Prostate gland (tissue), 2 donors: ENCODE results near the gene ASH1L. TPM values are rescaled to one million over a fixed set of nuclear protein-coding genes. Genes with fewer than 3 reads are reported as not detected.
"Not testable (repeated sequence)": the region's sequence is repeated elsewhere in the genome, so short reads cannot be mapped to it uniquely, and the experiment has no call there.

Experiments used
- DNase-seq: peaks from one replicate; pipeline ENCODE4 v3.0.0-alpha.2; 2019; ENCODE audit warnings: low spot score
- H3K27ac ChIP-seq, 2 donors: fragments of 200-600 bp; sonication (generic); 2 replicates each; pipeline ENCODE4 v1.5.1; 2017 to 2019
- H3K27me3 ChIP-seq: fragments of 200-600 bp; sonication (generic); replicated peaks from 2 replicates; pipeline ENCODE4 v1.5.1; 2019; ENCODE audit not compliant: insufficient read depth
- H3K36me3 ChIP-seq, 2 donors: fragments of 200-600 bp; sonication (generic); 1 replicate in 1 of 2; 2 replicates in 1 of 2; pipeline versions ENCODE4 v1.5.1 to v1.8.1; 2017 to 2019
- H3K4me1 ChIP-seq: fragments of 200-600 bp; sonication (generic); replicated peaks from 2 replicates; pipeline ENCODE4 v1.5.1; 2019
- H3K4me3 ChIP-seq, 2 donors: fragments of 200-600 bp; sonication (generic); 2 replicates each; pipeline ENCODE4 v1.5.1; 2017 to 2019
- H3K9me3 ChIP-seq: fragments of 200-600 bp; sonication (generic); 2 replicates; pipeline ENCODE4 v1.5.1; 2017
- POLR2A ChIP-seq: fragments of 450-650 bp; IDR thresholded peaks from one replicate; pipeline ENCODE4 v1.6.1; 2016; ENCODE audit warnings: antibody characterized with exemption, mild to moderate bottlenecking
- POLR2AphosphoS5 ChIP-seq: sonication (generic); formaldehyde crosslinking; IDR thresholded peaks from one replicate; pipeline ENCODE4 v1.6.1; 2017; ENCODE audit warnings: antibody characterized with exemption
- WGBS: methylation state at CpG from one replicate; pipeline ENCODE4 v1.1.5; 2018; 5-methylcytosine and 5-hydroxymethylcytosine counted together
- intact Hi-C: fragments of 100-400 bp; cut with DNase I; formaldehyde crosslinking; loops from one replicate; pipeline ENCODE4 v1.14.2; 2022
- total RNA-seq, 2 donors: library from RNA; depleted of rRNA; stranded (reverse); fragments of >200 nt; gene quantifications; one replicate each; pipeline ENCODE4 v1.1.0, GENCODE V29; 2016
- TF ChIP-seq, protein P1 (sequence below), 4 experiments: fragments of 200-600 bp in 2 of 4; fragments of 450-650 bp in 2 of 4; sonication (generic) in 2 of 4; IDR thresholded peaks; 1 replicate in 3 of 4; 2 replicates in 1 of 4; pipeline ENCODE4 v1.5.1; 2016 to 2019; ENCODE audit warnings: antibody characterized with exemption in 4 of 4, mild to moderate bottlenecking in 2 of 4, moderate library complexity in 2 of 4

The ASH1L gene
- total RNA-seq, 2 donors from 2014 or later: 53.1 to 66.2 TPM

DNA sequence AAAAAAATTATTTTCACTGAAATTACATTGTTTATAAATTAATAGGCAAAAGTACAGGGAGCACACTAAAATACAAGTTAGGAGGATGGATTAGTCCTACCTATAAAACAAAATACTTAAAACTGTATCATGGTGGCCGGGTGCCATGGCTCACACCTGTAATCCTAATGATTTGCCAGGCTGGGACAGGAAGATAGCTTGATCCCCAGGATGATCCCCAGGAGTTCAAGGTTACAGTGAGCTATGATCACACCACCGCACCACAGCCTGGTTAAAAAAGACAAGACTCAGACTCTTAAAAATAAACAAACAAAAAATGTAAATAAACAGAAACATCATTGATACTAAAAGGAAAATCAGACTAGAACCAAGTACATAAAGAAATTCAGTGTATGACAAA is 53.5 kb downstream of the ASH1L start:
- intact Hi-C loops: loop anchor here (10.0 kb wide), 1 partner anchor 234 kb away; the partner anchor contains the start of genes CLK2 and HCN3
- WGBS: 58% methylated on average over 2 of the region's 2 CpGs

DNA sequence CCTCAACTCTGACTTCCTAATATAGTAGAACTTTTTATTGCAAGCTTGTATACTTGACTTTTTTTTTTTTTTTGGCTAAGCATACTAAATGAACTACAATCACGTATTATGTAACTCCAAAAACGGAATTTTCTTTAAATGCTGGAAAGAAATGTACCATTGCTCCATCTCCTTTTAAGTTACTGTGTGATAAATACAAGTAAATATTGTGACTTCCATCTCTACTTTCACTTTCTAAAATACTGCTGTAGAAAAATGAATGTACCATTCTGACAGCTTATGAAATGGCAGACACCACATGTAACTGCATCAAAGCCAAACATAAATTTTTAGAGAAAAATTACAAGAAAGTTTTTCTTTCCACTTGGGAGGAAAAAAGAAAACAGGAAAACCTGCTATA is 54.7 kb downstream of the ASH1L start:
- no peak for TF ChIP-seq POLR2AphosphoS5
- TF ChIP-seq, protein P1, sequence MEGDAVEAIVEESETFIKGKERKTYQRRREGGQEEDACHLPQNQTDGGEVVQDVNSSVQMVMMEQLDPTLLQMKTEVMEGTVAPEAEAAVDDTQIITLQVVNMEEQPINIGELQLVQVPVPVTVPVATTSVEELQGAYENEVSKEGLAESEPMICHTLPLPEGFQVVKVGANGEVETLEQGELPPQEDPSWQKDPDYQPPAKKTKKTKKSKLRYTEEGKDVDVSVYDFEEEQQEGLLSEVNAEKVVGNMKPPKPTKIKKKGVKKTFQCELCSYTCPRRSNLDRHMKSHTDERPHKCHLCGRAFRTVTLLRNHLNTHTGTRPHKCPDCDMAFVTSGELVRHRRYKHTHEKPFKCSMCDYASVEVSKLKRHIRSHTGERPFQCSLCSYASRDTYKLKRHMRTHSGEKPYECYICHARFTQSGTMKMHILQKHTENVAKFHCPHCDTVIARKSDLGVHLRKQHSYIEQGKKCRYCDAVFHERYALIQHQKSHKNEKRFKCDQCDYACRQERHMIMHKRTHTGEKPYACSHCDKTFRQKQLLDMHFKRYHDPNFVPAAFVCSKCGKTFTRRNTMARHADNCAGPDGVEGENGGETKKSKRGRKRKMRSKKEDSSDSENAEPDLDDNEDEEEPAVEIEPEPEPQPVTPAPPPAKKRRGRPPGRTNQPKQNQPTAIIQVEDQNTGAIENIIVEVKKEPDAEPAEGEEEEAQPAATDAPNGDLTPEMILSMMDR (IDR thresholded peaks at IDR 0.05): no peak
- Histone ChIP-seq H3K9me3 (no peaks in the 10 kb centered on the region), H3K36me3 (no peaks in the 10 kb centered on the region), H3K4me3 (no peak overlapping the region), H3K4me1 (no peaks in the 10 kb centered on the region), H3K27ac (no peak overlapping the region), H3K27me3 (no peaks in the 10 kb centered on the region)
- WGBS: 23% methylated on average over 2 of the region's 2 CpGs
- intact Hi-C loops: loop anchor here (10.0 kb wide), 1 partner anchor 233 kb away; the partner anchor contains the start of genes CLK2 and HCN3
- DNase-seq: no peak

More for the DNA sequence above, 53.5 kb downstream of the ASH1L start:
- TF ChIP-seq POLR2A (no peak), POLR2AphosphoS5 (no peak)
- TF ChIP-seq, protein P1 (IDR thresholded peaks at IDR 0.05): no peak
- no peak for DNase-seq
- Histone ChIP-seq H3K27me3 (no peaks in the 10 kb centered on the region), H3K4me1 (no peaks in the 10 kb centered on the region), H3K27ac (no peak overlapping the region), H3K9me3 (no peaks in the 10 kb centered on the region), H3K4me3 (no peak overlapping the region), H3K36me3 (no peaks in the 10 kb centered on the region)

- not testable (repeated sequence) for DNase-seq, H3K27me3 ChIP-seq, H3K4me1 ChIP-seq, H3K4me3 ChIP-seq, H3K27ac ChIP-seq, H3K36me3 ChIP-seq, H3K9me3 ChIP-seq
- WGBS: 93% methylated on average over 3 of the region's 3 CpGs
- intact Hi-C loops: loop anchor here (10.0 kb wide), 1 partner anchor 231 kb away; the partner anchor contains the start of genes CLK2 and HCN3
Measured at GRCh38 chr1:155505963-155506362, 56.6 kb downstream of the ASH1L start.

DNA sequence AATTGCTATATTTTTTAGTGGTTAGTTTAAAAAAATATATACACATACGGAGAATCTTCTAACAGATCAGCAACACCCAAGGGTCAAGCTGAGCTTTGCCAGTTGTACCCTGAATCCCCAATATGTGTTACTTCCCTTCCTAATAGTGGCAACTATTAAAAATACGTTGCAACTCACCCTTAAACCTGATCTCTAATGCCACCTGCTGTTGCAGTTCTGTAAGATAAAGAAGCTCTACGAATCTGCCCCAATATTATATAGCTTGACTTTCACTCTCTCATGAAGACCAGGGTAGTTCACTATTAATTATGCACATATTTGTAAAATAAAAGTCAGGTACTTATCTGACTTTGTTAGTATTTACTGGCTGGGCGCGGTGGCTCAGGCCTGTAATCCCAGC is 58.4 kb downstream of the ASH1L start:
- Histone ChIP-seq H3K36me3 (no peaks in the 10 kb centered on the region), H3K9me3 (no peaks in the 10 kb centered on the region), H3K27ac (no peak overlapping the region), H3K27me3 (no peaks in the 10 kb centered on the region), H3K4me1 (no peaks in the 10 kb centered on the region), H3K4me3 (no peak overlapping the region)
- WGBS: 47% methylated on average over 5 of the region's 5 CpGs
- no peak for DNase-seq
- intact Hi-C loops: loop anchor here (5.0 to 10.0 kb wide), 2 partner anchors 182 to 229 kb away; partner anchors contain the start of genes CLK2, HCN3 and RUSC1
- no peak for TF ChIP-seq POLR2AphosphoS5
- TF ChIP-seq, protein P1 (IDR thresholded peaks at IDR 0.05): peak in 2 of 4 experiments; percentile 49 to 53

- TF ChIP-seq, protein P1 (IDR thresholded peaks at IDR 0.05): no peak
- TF ChIP-seq POLR2AphosphoS5 (no peak), POLR2A (no peak)
- peak; percentile 26 for DNase-seq
- intact Hi-C loops: loop anchor here (5.0 to 10.0 kb wide), 2 partner anchors 178 to 225 kb away; partner anchors contain the start of genes CLK2, HCN3 and RUSC1
Measured at GRCh38 chr1:155499953-155500639, 62.5 kb downstream of the ASH1L start.

More at GRCh38 chr1:155499953-155500639, 62.5 kb downstream of the ASH1L start:
- H3K27ac ChIP-seq: no peak overlapping the region
- 25% methylated on average over 5 of the region's 5 CpGs for WGBS
- no peaks in the 10 kb centered on the region for H3K4me1 ChIP-seq
- no peaks in the 10 kb centered on the region for H3K9me3 ChIP-seq
- H3K36me3 ChIP-seq: no peaks in the 10 kb centered on the region
- H3K4me3 ChIP-seq: no peak overlapping the region
- H3K27me3 ChIP-seq: no peaks in the 10 kb centered on the region
